CD4-positive, CD25-positive, alpha-beta regulatory T cell (primary cell): Measurements from ENCODE around the gene SCAPER. TPM values are rescaled to one million over a fixed set of nuclear protein-coding genes. Genes with fewer than 3 reads are reported as not detected.

Experiments
- ATAC-seq, 2 donors: fragments of 150-1000 bp; cut with Tn5 transposase; one replicate each; pipeline ENCODE4 v1.10.0; 2021; ENCODE audit warnings: low read depth in 2 of 2, moderate number of reproducible peaks in 2 of 2, moderate library complexity in 1 of 2
- DNase-seq, 3 donors: peaks; one replicate each; pipeline versions ENCODE4 v3.0.0 to v3.0.0-alpha.2; 2012 to 2022; ENCODE audit warnings: mixed read lengths in 1 of 3
- H3K27ac ChIP-seq: one replicate; pipeline ENCODE4 v1.7.0; 2013; ENCODE audit warnings: mild to moderate bottlenecking, low read length; ENCODE audit not compliant: insufficient read depth, poor library complexity, severe bottlenecking
- H3K27me3 ChIP-seq: one replicate; pipeline ENCODE4 v1.7.0; 2013; ENCODE audit warnings: low read length; ENCODE audit not compliant: control insufficient read depth, insufficient read depth
- H3K36me3 ChIP-seq: one replicate; pipeline ENCODE4 v1.7.0; 2013; ENCODE audit warnings: mild to moderate bottlenecking, low read length, moderate library complexity; ENCODE audit not compliant: control insufficient read depth, insufficient read depth
- H3K4me1 ChIP-seq: 2 replicates; pipeline ENCODE4 v1.7.0; 2013; ENCODE audit warnings: mild to moderate bottlenecking, low read length; ENCODE audit not compliant: insufficient read depth, control insufficient read depth, poor library complexity, severe bottlenecking
- H3K4me3 ChIP-seq: one replicate; pipeline ENCODE4 v1.7.0; 2013; ENCODE audit warnings: low read depth, mild to moderate bottlenecking, low read length, moderate library complexity
- H3K9me3 ChIP-seq, 2 experiments: 1 replicate in 1 of 2; 2 replicates in 1 of 2; pipeline ENCODE4 v1.7.0; 2013; ENCODE audit warnings: low read length in 2 of 2, mild to moderate bottlenecking in 1 of 2, moderate library complexity in 1 of 2; ENCODE audit not compliant: control insufficient read depth in 2 of 2
- H3K27ac Mint-ChIP-seq, 3 donors: one replicate each; pipeline ENCODE4 v1.8.0; 2020 to 2022; ENCODE audit warnings: mild to moderate bottlenecking in 3 of 3, mixed read lengths in 3 of 3, moderate library complexity in 2 of 3
- H3K27me3 Mint-ChIP-seq: one replicate; pipeline ENCODE4 v1.8.0; 2022; ENCODE audit warnings: mild to moderate bottlenecking, mixed read lengths
- H3K36me3 Mint-ChIP-seq: one replicate; pipeline ENCODE4 v1.8.0; 2020; ENCODE audit warnings: mixed read lengths
- H3K4me1 Mint-ChIP-seq, 4 donors: one replicate each; pipeline ENCODE4 v1.8.0; 2020 to 2022; ENCODE audit warnings: mixed read lengths in 4 of 4, mild to moderate bottlenecking in 1 of 4
- H3K4me3 Mint-ChIP-seq, 4 donors: one replicate each; pipeline ENCODE4 v1.8.0; 2020 to 2022; ENCODE audit warnings: mild to moderate bottlenecking in 4 of 4, mixed read lengths in 4 of 4, moderate library complexity in 3 of 4
- H3K9me3 Mint-ChIP-seq, 7 donors: one replicate each; pipeline ENCODE4 v1.8.0; 2020 to 2022; ENCODE audit warnings: mixed read lengths in 7 of 7, mild to moderate bottlenecking in 3 of 7, moderate library complexity in 2 of 7
- polyA plus RNA-seq, 4 donors: library from polyadenylated mRNA; unstranded; fragments of 300-500 nt; fragmentation: Illumina TruSeq; gene quantifications; one replicate each; pipeline ENCODE4 v1.2.3, GENCODE V29; 2021
- total RNA-seq: library from RNA; stranded (reverse); gene quantifications from one replicate; pipeline ENCODE4 v1.2.3, GENCODE V29; 2022

The SCAPER gene
- total and polyA plus RNA-seq, 5 donors from 2014 or later, result 13.2 to 38.1 (median 14.5) TPM

GRCh38 chr15:76647612-76648011, 257.5 kb downstream of the SCAPER start:
- H3K36me3 ChIP-seq, result peaks cover 6% of the 10 kb centered on the region

GRCh38 chr15:76644646-76645045, 260.5 kb downstream of the SCAPER start:
- peaks cover 0 to 4% (median 0%) of the 10 kb centered on the region in 7 donors for H3K9me3 Mint-ChIP-seq
- Histone ChIP-seq H3K9me3 (no peaks in the 10 kb centered on the region), H3K27ac (no peak overlapping the region), H3K4me3 (no peak overlapping the region), H3K27me3 (no peaks in the 10 kb centered on the region), H3K4me1 (no peaks in the 10 kb centered on the region), H3K36me3 (peaks cover 6% of the 10 kb centered on the region)
- no peaks in the 10 kb centered on the region for H3K4me1 Mint-ChIP-seq
- H3K4me3 Mint-ChIP-seq, result no peak overlapping the region
- H3K27me3 Mint-ChIP-seq, result no peaks in the 10 kb centered on the region
- ATAC-seq (no peak), DNase-seq (no peak)
- peaks cover 29% of the 10 kb centered on the region for H3K36me3 Mint-ChIP-seq
- H3K27ac Mint-ChIP-seq, result peak overlapping the region in 1 of 3 donors; percentile 3

More at GRCh38 chr15:76647612-76648011, 257.5 kb downstream of the SCAPER start:
- Mint-ChIP-seq H3K4me3 (no peak overlapping the region), H3K36me3 (peaks cover 38% of the 10 kb centered on the region), H3K4me1 (peaks cover 0 to 3% (median under 1%) of the 10 kb centered on the region in 4 donors), H3K27me3 (no peaks in the 10 kb centered on the region), H3K9me3 (peaks cover 0 to 4% (median 0%) of the 10 kb centered on the region in 7 donors), H3K27ac (no peak overlapping the region)
- no peak overlapping the region for H3K27ac ChIP-seq
- no peak for DNase-seq
- no peaks in the 10 kb centered on the region for H3K4me1 ChIP-seq
- H3K27me3 ChIP-seq, result no peaks in the 10 kb centered on the region
- no peaks in the 10 kb centered on the region for H3K9me3 ChIP-seq
- no peak for ATAC-seq
- H3K4me3 ChIP-seq, result no peak overlapping the region

DNA sequence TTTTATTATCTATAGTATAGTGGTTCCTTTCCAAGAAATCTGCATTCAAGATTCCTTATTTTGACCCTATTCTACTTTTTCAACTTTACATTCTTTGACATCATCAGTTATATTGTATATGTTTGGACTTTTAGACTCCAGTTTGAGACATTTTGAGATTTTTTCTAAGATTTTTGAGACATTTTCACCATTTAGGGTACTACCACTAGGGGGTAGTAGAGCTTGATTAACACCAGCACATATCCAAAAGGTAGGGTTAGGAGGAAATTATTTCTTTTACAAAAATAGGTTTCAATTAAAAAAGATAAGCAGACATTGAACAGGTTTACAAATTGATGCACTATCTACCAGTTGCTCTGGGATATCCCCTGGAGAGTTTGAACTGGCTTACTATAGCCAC, 262.5 kb downstream of the SCAPER start:
- Histone ChIP-seq H3K36me3 (no peaks in the 10 kb centered on the region), H3K27me3 (no peaks in the 10 kb centered on the region), H3K27ac (no peak overlapping the region), H3K4me1 (no peaks in the 10 kb centered on the region), H3K9me3 (no peaks in the 10 kb centered on the region), H3K4me3 (no peak overlapping the region)
- H3K36me3 Mint-ChIP-seq, result peaks cover 25% of the 10 kb centered on the region
- ATAC-seq (no peak), DNase-seq (peak in 1 of 3 donors; percentile 28)
- peaks cover 0 to 3% (median 0%) of the 10 kb centered on the region in 7 donors for H3K9me3 Mint-ChIP-seq
- H3K27me3 Mint-ChIP-seq, result no peaks in the 10 kb centered on the region
- no peak overlapping the region for H3K27ac Mint-ChIP-seq
- no peak overlapping the region for H3K4me3 Mint-ChIP-seq
- no peaks in the 10 kb centered on the region for H3K4me1 Mint-ChIP-seq

DNA sequence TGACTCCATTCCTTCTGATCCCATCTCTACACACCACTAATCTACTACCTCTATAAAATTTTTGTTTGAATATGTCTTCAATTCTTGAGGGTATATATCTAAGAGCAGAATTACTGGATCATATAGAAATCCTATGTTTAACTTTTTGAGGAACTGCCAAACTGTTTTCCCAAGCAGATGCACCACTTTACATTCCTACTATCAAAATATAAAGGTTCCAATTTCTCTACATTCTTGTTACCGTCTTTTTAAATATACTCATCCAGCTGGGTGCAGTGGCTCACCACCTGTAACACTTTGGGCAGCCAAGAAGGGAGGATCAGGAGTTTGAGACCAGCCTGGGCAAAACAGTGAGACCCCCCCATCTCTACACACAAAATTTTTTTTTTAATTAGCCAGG, 268.0 kb downstream of the SCAPER start:
- H3K27ac ChIP-seq, result no peak overlapping the region
- Mint-ChIP-seq H3K27me3 (no peaks in the 10 kb centered on the region), H3K4me1 (no peaks in the 10 kb centered on the region), H3K36me3 (peaks cover 29% of the 10 kb centered on the region), H3K4me3 (no peak overlapping the region), H3K27ac (no peak overlapping the region), H3K9me3 (peaks cover 0 to 8% (median 4%) of the 10 kb centered on the region in 7 donors)
- no peaks in the 10 kb centered on the region for H3K4me1 ChIP-seq
- ATAC-seq (no peak), DNase-seq (no peak)
- H3K36me3 ChIP-seq, result peaks cover 1% of the 10 kb centered on the region
- peaks cover 3 to 4% of the 10 kb centered on the region in 2 experiments for H3K9me3 ChIP-seq
- H3K27me3 ChIP-seq, result no peaks in the 10 kb centered on the region
- H3K4me3 ChIP-seq, result no peak overlapping the region

DNA sequence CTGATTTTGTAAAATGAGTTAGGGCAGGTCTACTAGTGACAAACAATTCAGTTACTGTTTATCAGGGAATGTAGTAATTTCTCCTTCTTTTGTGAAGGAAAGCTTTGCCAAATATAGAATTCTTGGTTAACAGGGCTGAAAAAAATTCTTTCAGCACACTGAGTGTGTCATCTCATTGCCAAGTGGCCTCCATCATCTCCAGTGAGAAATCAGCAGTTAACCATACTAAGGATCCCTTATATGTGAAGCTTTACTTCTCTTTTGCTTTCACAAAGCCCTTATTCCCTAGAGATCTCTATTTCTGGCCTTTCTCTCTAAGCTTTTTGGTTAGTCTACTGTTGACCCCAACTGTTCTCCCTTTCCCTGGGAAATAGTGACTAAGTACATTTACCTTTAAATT, 269.1 kb downstream of the SCAPER start:
- DNase-seq (no peak), ATAC-seq (no peak)
- Histone ChIP-seq H3K36me3 (peaks cover 1% of the 10 kb centered on the region), H3K9me3 (peaks cover 3 to 4% of the 10 kb centered on the region in 2 experiments), H3K27me3 (no peaks in the 10 kb centered on the region), H3K4me1 (no peaks in the 10 kb centered on the region), H3K27ac (no peak overlapping the region), H3K4me3 (no peak overlapping the region)
- peaks cover 29% of the 10 kb centered on the region for H3K36me3 Mint-ChIP-seq
- H3K9me3 Mint-ChIP-seq, result peaks cover 0 to 8% (median 4%) of the 10 kb centered on the region in 7 donors
- no peaks in the 10 kb centered on the region for H3K4me1 Mint-ChIP-seq
- H3K4me3 Mint-ChIP-seq, result no peak overlapping the region
- H3K27me3 Mint-ChIP-seq, result no peaks in the 10 kb centered on the region
- H3K27ac Mint-ChIP-seq, result no peak overlapping the region

- H3K36me3 ChIP-seq, result no peaks in the 10 kb centered on the region
- no peaks in the 10 kb centered on the region for H3K27me3 ChIP-seq
- H3K4me1 ChIP-seq, result no peaks in the 10 kb centered on the region
- peaks cover 18% of the 10 kb centered on the region for H3K36me3 Mint-ChIP-seq
- H3K4me3 ChIP-seq, result no peak overlapping the region
- H3K4me1 Mint-ChIP-seq, result no peaks in the 10 kb centered on the region
- no peak overlapping the region for H3K4me3 Mint-ChIP-seq
- no peaks in the 10 kb centered on the region for H3K27me3 Mint-ChIP-seq
- DNase-seq (no peak), ATAC-seq (no peak)
- no peak overlapping the region for H3K27ac ChIP-seq
- no peak overlapping the region for H3K27ac Mint-ChIP-seq
- peaks cover 0 to 7% (median 0%) of the 10 kb centered on the region in 7 donors for H3K9me3 Mint-ChIP-seq
- H3K9me3 ChIP-seq, result no peaks in the 10 kb centered on the region
These were observed 278.5 kb downstream of the SCAPER start for GRCh38 chr15:76626611-76627010.

- Histone ChIP-seq H3K4me3 (no peak overlapping the region), H3K27me3 (no peaks in the 10 kb centered on the region), H3K27ac (no peak overlapping the region), H3K36me3 (no peaks in the 10 kb centered on the region), H3K4me1 (no peaks in the 10 kb centered on the region), H3K9me3 (no peaks in the 10 kb centered on the region)
- H3K4me3 Mint-ChIP-seq, result no peak overlapping the region
- H3K27me3 Mint-ChIP-seq, result no peaks in the 10 kb centered on the region
- peaks cover 30% of the 10 kb centered on the region for H3K36me3 Mint-ChIP-seq
- no peak for DNase-seq
- H3K9me3 Mint-ChIP-seq, result peaks cover 0 to 7% (median 0%) of the 10 kb centered on the region in 7 donors
- H3K27ac Mint-ChIP-seq, result no peak overlapping the region
- no peaks in the 10 kb centered on the region for H3K4me1 Mint-ChIP-seq
- no peak for ATAC-seq
These were observed 279.9 kb downstream of the SCAPER start for GRCh38 chr15:76625267-76625666.

- Histone ChIP-seq H3K9me3 (peaks cover 0 to 2% of the 10 kb centered on the region in 2 experiments), H3K27ac (no peak overlapping the region), H3K36me3 (peaks cover 5% of the 10 kb centered on the region), H3K27me3 (no peaks in the 10 kb centered on the region), H3K4me3 (no peak overlapping the region), H3K4me1 (no peaks in the 10 kb centered on the region)
- Mint-ChIP-seq H3K4me3 (no peak overlapping the region), H3K4me1 (peaks cover 2 to 14% (median 8%) of the 10 kb centered on the region in 4 donors), H3K9me3 (peaks cover 4 to 14% (median 6%) of the 10 kb centered on the region in 7 donors), H3K27me3 (no peaks in the 10 kb centered on the region), H3K27ac (no peak overlapping the region), H3K36me3 (peaks cover 47% of the 10 kb centered on the region)
- ATAC-seq (no peak), DNase-seq (peak in 1 of 3 donors; percentile 4)
These were observed 290.4 kb downstream of the SCAPER start for GRCh38 chr15:76614725-76615124.
